Hindlimb muscle (tissue), 1 donor: ENCODE results near the gene SCAMP4. TPM values are rescaled to one million over a fixed set of nuclear protein-coding genes. Genes with fewer than 3 reads are reported as not detected.

ENCODE experiments used
- DNase-seq: peaks from one replicate; pipeline ENCODE4 v3.0.0-alpha.2; 2013
- polyA plus RNA-seq: library from polyadenylated mRNA; unstranded; fragments of 120-200 nt; gene quantifications from one replicate; pipeline ENCODE4 v1.2.1, GENCODE V29; 2013; ENCODE audit not compliant: insufficient read length

Gene SCAMP4
- polyA plus RNA-seq, 1 donor = 32.5 TPM

- no peak for DNase-seq
Observed at GRCh38 chr19:1913781-1914577, 8.8 kb downstream of the SCAMP4 start.

- DNase-seq = no peak
Observed at GRCh38 chr19:1914826-1915341, 9.7 kb downstream of the SCAMP4 start.

GRCh38 chr19:1917146-1917545 lies 11.9 kb downstream of the SCAMP4 start:
- no peak for DNase-seq

GRCh38 chr19:1917926-1918325 lies 12.7 kb downstream of the SCAMP4 start:
- DNase-seq = no peak

- DNase-seq = no peak
Observed at GRCh38 chr19:1918975-1919374, 13.8 kb downstream of the SCAMP4 start.

- no peak for DNase-seq
Observed at GRCh38 chr19:1920644-1921043, 15.4 kb downstream of the SCAMP4 start.

GRCh38 chr19:1921326-1921725 lies 16.1 kb downstream of the SCAMP4 start:
- no peak for DNase-seq

- DNase-seq = no peak
Observed at GRCh38 chr19:1921825-1922224, 16.6 kb downstream of the SCAMP4 start.

GRCh38 chr19:1922803-1923202 lies 17.6 kb downstream of the SCAMP4 start:
- DNase-seq = no peak

GRCh38 chr19:1923319-1923718 lies 18.1 kb downstream of the SCAMP4 start:
- DNase-seq = no peak

GRCh38 chr19:1924320-1924961 lies 19.2 kb downstream of the SCAMP4 start:
- no peak for DNase-seq

- no peak for DNase-seq
Observed at GRCh38 chr19:1925544-1925943, 20.3 kb downstream of the SCAMP4 start.

- peak; percentile 75 for DNase-seq
Observed at GRCh38 chr19:1929021-1929742, 24.0 kb downstream of the SCAMP4 start.

GRCh38 chr19:1931445-1931844 lies 26.2 kb downstream of the SCAMP4 start:
- no peak for DNase-seq

GRCh38 chr19:1932395-1932794 lies 27.2 kb downstream of the SCAMP4 start:
- no peak for DNase-seq

GRCh38 chr19:1933244-1933643 lies 28.0 kb downstream of the SCAMP4 start:
- no peak for DNase-seq

- no peak for DNase-seq
Observed at GRCh38 chr19:1933942-1934341, 28.7 kb downstream of the SCAMP4 start.

GRCh38 chr19:1935484-1936208 lies 30.4 kb downstream of the SCAMP4 start:
- peak; percentile 53 for DNase-seq

- DNase-seq = no peak
Observed at GRCh38 chr19:1936430-1936829, 31.2 kb downstream of the SCAMP4 start.

- DNase-seq = no peak
Observed at GRCh38 chr19:1936916-1937610, 31.9 kb downstream of the SCAMP4 start.

GRCh38 chr19:1938071-1938470 lies 32.9 kb downstream of the SCAMP4 start:
- DNase-seq = no peak
